Mucosa of rectum (tissue), 2 donors: ENCODE measurements around the gene SKI.

Source experiments
- H3K27ac ChIP-seq, 2 donors: one replicate each; pipeline ENCODE4 v1.7.0; 2013; ENCODE audit warnings: inconsistent platforms in 2 of 2, low read depth in 2 of 2, low read length in 2 of 2
- H3K27me3 ChIP-seq, 2 donors: one replicate each; pipeline ENCODE4 v1.7.0; 2013; ENCODE audit warnings: low read length in 2 of 2; ENCODE audit not compliant: control insufficient read depth in 2 of 2, insufficient read depth in 2 of 2
- H3K36me3 ChIP-seq, 2 donors: one replicate each; pipeline ENCODE4 v1.7.0; 2013; ENCODE audit warnings: low read length in 2 of 2; ENCODE audit not compliant: control insufficient read depth in 2 of 2, insufficient read depth in 2 of 2
- H3K4me1 ChIP-seq, 2 donors: one replicate each; pipeline ENCODE4 v1.7.0; 2013; ENCODE audit warnings: low read length in 2 of 2, mild to moderate bottlenecking in 1 of 2; ENCODE audit not compliant: control insufficient read depth in 2 of 2, insufficient read depth in 2 of 2
- H3K4me3 ChIP-seq, 2 donors: one replicate each; pipeline ENCODE4 v1.7.0; 2013; ENCODE audit warnings: low read length in 2 of 2
- H3K9ac ChIP-seq, 2 donors: one replicate each; pipeline ENCODE4 v1.7.0; 2013; ENCODE audit warnings: low read length in 2 of 2, low read depth in 1 of 2, mild to moderate bottlenecking in 1 of 2
- H3K9me3 ChIP-seq, 2 donors: one replicate each; pipeline ENCODE4 v1.7.0; 2013; ENCODE audit warnings: low read length in 2 of 2; ENCODE audit not compliant: control insufficient read depth in 2 of 2
- donor health status: healthy.
- donor health status: Normal muscosa, but diverticular disease.

The SKI gene

GRCh38 chr1:2307064-2307605, 79.0 kb downstream of the SKI start:
- no peak overlapping the region for H3K27ac ChIP-seq
- no peak overlapping the region for H3K9ac ChIP-seq
- H3K4me3 ChIP-seq, result no peak overlapping the region
- no peaks in the 10 kb centered on the region for H3K27me3 ChIP-seq
- H3K4me1 ChIP-seq, result peaks cover 7 to 9% of the 10 kb centered on the region in 2 donors
- H3K36me3 ChIP-seq, result peaks cover 33 to 45% of the 10 kb centered on the region in 2 donors
- H3K9me3 ChIP-seq, result no peaks in the 10 kb centered on the region

- H3K27ac ChIP-seq, result no peak overlapping the region
- H3K4me3 ChIP-seq, result no peak overlapping the region
- no peaks in the 10 kb centered on the region for H3K27me3 ChIP-seq
- no peaks in the 10 kb centered on the region for H3K9me3 ChIP-seq
- H3K4me1 ChIP-seq, result peaks cover 12% of the 10 kb centered on the region in 2 donors
- no peak overlapping the region for H3K9ac ChIP-seq
- peaks cover 33 to 45% of the 10 kb centered on the region in 2 donors for H3K36me3 ChIP-seq
Observed at GRCh38 chr1:2307972-2308371, 79.9 kb downstream of the SKI start.

GRCh38 chr1:2308844-2309243, 80.7 kb downstream of the SKI start:
- H3K9me3 ChIP-seq, result no peaks in the 10 kb centered on the region
- H3K9ac ChIP-seq, result no peak overlapping the region
- H3K27me3 ChIP-seq, result no peaks in the 10 kb centered on the region
- peaks cover 28 to 42% of the 10 kb centered on the region in 2 donors for H3K36me3 ChIP-seq
- H3K4me1 ChIP-seq, result peaks cover 12 to 17% of the 10 kb centered on the region in 2 donors
- no peak overlapping the region for H3K27ac ChIP-seq
- no peak overlapping the region for H3K4me3 ChIP-seq

- Histone ChIP-seq H3K27ac (peak overlapping the region in 1 of 2 donors; percentile 63), H3K27me3 (no peaks in the 10 kb centered on the region), H3K4me3 (no peak overlapping the region), H3K9ac (no peak overlapping the region), H3K9me3 (no peaks in the 10 kb centered on the region), H3K36me3 (peaks cover 15 to 25% of the 10 kb centered on the region in 2 donors), H3K4me1 (peaks cover 15 to 23% of the 10 kb centered on the region in 2 donors)
Observed at GRCh38 chr1:2310332-2311183, 82.4 kb downstream of the SKI start.

- Histone ChIP-seq H3K4me3 (no peak overlapping the region), H3K9me3 (no peaks in the 10 kb centered on the region), H3K4me1 (peaks cover 15 to 25% of the 10 kb centered on the region in 2 donors), H3K27me3 (no peaks in the 10 kb centered on the region), H3K9ac (no peak overlapping the region), H3K27ac (peak overlapping the region; percentile 55 to 63), H3K36me3 (peaks cover 13 to 18% of the 10 kb centered on the region in 2 donors)
Observed at GRCh38 chr1:2311184-2312032, 83.3 kb downstream of the SKI start.

- Histone ChIP-seq H3K27ac (peak overlapping the region; percentile 29 to 63), H3K4me1 (peaks cover 15 to 25% of the 10 kb centered on the region in 2 donors), H3K9me3 (no peaks in the 10 kb centered on the region), H3K4me3 (no peak overlapping the region), H3K36me3 (peaks cover 13 to 15% of the 10 kb centered on the region in 2 donors), H3K27me3 (no peaks in the 10 kb centered on the region), H3K9ac (no peak overlapping the region)
Observed at GRCh38 chr1:2312160-2312514, 84.0 kb downstream of the SKI start.

- Histone ChIP-seq H3K27me3 (no peaks in the 10 kb centered on the region), H3K4me1 (peaks cover 15 to 25% of the 10 kb centered on the region in 2 donors)
Observed at GRCh38 chr1:2312515-2313301, 84.6 kb downstream of the SKI start.

GRCh38 chr1:2313651-2314261, 85.6 kb downstream of the SKI start:
- Histone ChIP-seq H3K4me3 (peak overlapping the region in 1 of 2 donors; percentile 7), H3K9me3 (no peaks in the 10 kb centered on the region), H3K27me3 (no peaks in the 10 kb centered on the region), H3K9ac (peak overlapping the region in 1 of 2 donors; percentile 34), H3K27ac (peak overlapping the region; percentile 51 to 65), H3K4me1 (peaks cover 15 to 25% of the 10 kb centered on the region in 2 donors), H3K36me3 (peaks cover 0 to 2% of the 10 kb centered on the region in 2 donors)

More at GRCh38 chr1:2312515-2313301, 84.6 kb downstream of the SKI start:
- Histone ChIP-seq H3K36me3 (peaks cover 7 to 10% of the 10 kb centered on the region in 2 donors), H3K4me3 (no peak overlapping the region), H3K27ac (peak overlapping the region; percentile 29 to 65), H3K9ac (no peak overlapping the region), H3K9me3 (no peaks in the 10 kb centered on the region)

GRCh38 chr1:2314273-2314802, 86.2 kb downstream of the SKI start:
- peak overlapping the region; percentile 7 to 16 for H3K4me3 ChIP-seq
- H3K4me1 ChIP-seq, result peaks cover 15 to 25% of the 10 kb centered on the region in 2 donors
- H3K27me3 ChIP-seq, result no peaks in the 10 kb centered on the region
- no peaks in the 10 kb centered on the region for H3K9me3 ChIP-seq
- H3K9ac ChIP-seq, result peak overlapping the region in 1 of 2 donors; percentile 34
- peak overlapping the region; percentile 51 to 65 for H3K27ac ChIP-seq
- no peaks in the 10 kb centered on the region for H3K36me3 ChIP-seq
